SKM-1 (cell line): ENCODE results near the gene JUP.
"Not testable (repeated sequence)": the region's sequence is repeated elsewhere in the genome, so short reads cannot be mapped to it uniquely, and the experiment has no call there.

Source experiments
- DNase-seq: peaks from one replicate; lab custom pipeline; 2025; ENCODE audit not compliant: unreplicated experiment; lab: John Stamatoyannopoulos, UW

The JUP gene

GRCh38 chr17:41781404-41782110 lies 5.0 kb downstream of the JUP start:
- DNase-seq = no peak

DNA sequence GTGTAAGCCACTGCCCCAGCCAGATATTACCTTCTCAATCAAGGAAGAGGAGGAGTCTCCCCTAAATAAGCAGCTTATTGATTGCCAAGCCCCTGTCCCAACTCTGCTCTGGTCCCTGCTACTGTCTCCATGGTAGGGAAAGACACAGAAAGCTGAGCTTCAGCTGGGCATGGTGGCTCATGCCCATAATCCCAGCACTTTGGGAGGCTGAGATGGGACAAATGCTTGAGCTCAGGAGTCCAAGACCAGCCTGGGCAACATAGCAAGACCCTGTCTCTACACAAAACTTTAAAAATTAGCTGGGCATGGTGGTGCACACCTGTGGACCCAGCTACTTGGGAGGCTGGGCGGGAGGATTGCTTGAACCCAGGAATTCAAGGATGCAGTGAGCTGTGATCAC lies 6.6 kb downstream of the JUP start:
- DNase-seq = no peak

DNA sequence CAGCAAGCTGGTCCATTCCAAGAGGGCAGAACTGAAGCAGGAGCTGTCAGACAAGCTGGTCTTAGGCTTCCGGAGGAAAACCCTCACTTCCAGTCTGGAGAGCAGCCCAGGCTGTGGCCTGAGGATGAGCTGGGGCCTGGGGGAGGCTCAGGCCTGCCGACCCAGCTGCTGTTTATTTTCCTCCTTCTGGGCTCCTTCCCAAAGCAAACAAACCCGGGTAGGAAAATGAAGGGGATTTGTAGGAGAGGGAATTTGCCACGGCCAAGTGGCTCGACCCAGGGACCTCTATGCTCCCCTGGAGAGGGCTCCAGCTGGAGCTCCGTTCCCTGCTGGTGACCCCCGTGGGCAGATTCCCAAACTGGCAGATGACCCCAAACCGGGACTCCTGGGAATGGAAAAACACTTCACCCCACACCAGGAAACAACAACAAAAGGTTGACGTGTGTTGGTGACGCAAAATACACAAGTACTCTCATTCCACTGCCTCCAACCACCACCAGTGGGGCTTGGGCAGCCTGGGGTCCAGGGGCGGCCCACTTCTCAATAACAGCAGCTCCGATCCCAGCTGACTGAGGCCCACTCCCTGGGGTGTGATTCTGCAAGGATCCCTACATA lies 8.8 kb downstream of the JUP start:
- DNase-seq = no peak

GRCh38 chr17:41777157-41777573 lies 9.3 kb downstream of the JUP start:
- no peak for DNase-seq

DNA sequence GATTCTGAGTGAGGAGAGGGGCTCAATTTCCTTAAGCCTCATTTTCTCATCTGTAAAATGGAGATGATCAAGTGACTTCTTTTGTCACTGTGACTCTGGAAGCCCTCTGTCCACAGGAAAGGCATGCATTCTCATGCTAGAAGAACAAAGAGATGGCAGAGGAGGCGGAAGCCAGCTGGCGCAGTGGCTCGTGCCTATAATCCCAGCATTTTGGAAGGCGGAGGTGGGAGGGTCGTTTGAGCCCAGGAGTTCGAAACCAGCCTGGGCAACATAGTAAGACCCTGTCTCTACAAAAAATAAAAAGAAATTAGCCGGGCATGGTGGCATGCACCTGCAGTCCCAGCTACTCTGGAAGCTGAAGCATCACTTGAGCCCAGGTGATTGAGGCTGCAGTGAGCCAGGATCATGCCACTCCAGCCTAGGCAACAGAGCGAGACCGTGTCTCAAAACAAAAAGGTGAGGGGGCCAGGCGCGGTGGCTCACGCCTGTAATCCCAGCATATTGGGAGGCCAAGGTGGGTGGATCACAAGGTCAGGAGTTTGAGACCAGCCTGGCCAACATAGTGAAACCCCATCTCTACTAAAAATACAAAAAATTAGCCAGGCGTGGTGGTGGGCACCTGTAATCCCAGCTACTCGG lies 10.1 kb downstream of the JUP start:
- DNase-seq = not testable (repeated sequence)

DNA sequence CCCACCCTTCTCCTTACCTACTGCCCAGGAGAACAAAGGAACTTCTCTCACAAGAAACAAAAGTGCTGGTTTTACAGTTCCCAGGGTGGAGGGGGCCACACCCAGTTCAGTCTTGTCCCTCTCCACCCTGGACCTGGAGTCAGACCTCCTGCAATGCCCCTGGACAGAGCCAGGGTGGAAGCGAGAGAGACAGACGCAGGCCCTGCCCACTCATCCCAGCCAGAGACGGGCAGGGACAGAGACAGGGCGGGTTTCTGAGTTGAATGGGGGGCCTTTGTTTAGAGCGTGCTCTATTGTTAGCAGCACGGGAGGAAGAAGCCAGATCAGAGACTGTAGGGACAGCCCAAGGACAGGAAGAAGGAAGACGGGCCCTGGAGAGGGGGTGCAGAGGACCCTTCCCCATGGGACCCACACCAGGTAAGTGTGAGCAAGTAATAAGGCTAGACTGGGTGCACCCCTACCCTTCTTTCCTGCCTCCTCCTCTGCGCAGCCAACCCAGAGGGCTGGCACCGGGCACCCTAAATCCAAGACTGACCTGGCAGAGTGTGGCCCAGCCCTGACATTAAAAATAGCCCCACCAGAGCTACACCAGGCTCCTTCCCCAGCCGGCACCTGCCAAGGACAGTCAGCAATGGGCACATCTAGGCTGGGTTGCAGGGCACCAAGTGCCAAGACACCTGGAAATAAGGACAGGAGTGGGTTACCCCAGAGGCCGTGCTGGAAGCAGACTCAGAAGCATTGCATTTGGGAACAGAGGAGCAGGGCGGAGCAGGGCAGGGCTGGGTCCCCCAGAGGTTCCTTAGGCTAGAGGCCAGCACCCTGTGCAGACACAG lies 10.9 kb downstream of the JUP start:
- DNase-seq = no peak

- DNase-seq = no peak
These were observed 12.7 kb downstream of the JUP start for GRCh38 chr17:41773731-41774193.

DNA sequence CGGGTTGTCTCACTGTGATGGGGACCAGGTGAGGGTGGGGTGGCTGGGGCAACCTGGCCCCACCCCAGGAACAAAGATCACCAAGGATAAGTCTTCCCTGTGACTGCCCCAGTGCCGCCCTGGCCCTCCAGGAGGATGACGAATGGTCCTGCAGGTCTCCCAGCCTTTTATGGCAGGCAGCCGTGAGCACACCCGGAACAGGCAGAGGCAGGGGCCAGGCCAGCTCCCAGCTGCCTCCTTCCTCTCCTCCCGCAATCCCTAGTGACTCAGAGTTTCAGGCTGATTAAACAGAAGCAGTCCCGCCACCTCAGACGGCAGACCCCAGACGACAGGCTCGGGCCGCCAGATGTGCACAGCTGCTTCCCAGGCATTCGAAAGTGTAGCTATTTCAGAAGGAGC lies 13.3 kb downstream of the JUP start:
- no peak for DNase-seq

GRCh38 chr17:41772586-41773189 lies 13.8 kb downstream of the JUP start:
- no peak for DNase-seq

DNA sequence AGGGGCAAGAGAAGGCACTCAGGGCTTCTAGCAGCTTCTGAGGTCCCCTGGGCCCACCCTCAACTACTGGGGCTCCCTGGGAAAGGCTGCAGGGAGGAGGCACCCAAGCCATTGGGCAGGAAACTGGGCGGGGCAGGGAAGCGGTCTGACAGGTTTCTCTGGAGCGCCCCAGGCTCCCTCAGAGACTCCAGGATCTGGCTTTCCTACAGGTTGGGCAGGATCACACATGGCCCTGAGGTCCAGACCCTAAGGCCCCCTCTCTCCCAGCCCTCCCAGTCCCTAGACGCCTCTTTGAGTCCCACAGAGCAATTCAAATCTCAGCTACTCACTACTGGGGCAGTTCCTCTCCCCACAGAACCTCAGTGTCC lies 14.3 kb downstream of the JUP start:
- no peak for DNase-seq

GRCh38 chr17:41771389-41772206 lies 14.9 kb downstream of the JUP start:
- DNase-seq = no peak

GRCh38 chr17:41769985-41770384 lies 16.5 kb downstream of the JUP start:
- DNase-seq = no peak

GRCh38 chr17:41769346-41769862 lies 17.1 kb downstream of the JUP start:
- no peak for DNase-seq

GRCh38 chr17:41768682-41769288 lies 17.7 kb downstream of the JUP start:
- DNase-seq = no peak

DNA sequence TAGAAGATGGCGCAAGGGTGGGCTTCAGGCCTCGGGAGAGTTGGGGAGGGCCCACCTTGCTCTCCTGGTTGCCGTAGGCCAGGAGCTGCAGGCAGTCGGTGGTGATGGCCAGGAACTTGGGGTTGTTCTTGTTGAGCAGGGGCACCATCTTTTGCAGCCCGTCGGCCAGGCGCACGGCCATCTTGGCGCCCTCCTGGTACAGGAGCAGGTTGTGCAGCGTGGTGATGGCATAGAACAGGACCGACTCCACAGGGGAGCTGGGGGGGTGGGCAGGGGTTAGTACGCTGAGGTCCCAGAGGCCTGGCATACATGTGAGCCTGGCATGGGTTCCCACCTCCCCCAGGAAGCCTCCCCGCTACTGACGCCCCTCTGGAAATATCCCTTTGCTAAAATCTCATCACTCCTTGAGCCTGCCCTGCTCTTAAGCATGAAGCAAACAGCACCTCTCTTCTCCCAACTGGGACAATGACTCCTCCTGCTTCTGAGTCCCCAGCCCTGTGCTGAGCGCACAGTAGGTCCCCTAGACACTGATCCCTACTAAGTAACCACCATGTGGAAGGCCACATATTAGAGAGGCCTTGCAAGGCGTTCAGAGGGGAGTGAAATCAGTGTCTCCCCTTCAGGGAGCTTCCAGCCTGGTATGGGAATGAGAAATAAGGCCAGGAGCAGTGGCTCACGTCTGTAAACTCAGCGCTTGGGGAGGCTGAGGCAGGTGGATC lies 19.0 kb downstream of the JUP start:
- DNase-seq = no peak

GRCh38 chr17:41766135-41766534 lies 20.4 kb downstream of the JUP start:
- DNase-seq = no peak

DNA sequence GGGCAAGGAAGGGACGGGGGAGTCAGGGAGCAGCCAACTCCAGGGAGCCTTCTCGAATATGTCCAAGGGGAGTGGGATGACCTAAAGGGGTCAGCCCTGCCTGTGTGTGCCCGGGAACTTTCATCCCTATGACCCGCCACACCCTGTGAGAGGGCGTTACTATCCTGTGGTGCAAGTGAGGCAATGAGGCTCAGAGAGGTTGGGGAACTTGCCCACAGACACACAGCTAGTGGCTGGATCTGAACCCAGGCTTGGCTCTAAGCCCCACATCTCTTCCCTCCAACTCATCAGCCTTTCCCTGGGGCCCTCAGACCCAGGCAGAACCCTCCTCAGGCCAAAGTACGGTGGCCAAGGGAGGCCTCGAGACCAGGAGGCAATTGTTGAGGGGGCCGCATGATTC lies 23.2 kb downstream of the JUP start:
- DNase-seq = no peak

DNA sequence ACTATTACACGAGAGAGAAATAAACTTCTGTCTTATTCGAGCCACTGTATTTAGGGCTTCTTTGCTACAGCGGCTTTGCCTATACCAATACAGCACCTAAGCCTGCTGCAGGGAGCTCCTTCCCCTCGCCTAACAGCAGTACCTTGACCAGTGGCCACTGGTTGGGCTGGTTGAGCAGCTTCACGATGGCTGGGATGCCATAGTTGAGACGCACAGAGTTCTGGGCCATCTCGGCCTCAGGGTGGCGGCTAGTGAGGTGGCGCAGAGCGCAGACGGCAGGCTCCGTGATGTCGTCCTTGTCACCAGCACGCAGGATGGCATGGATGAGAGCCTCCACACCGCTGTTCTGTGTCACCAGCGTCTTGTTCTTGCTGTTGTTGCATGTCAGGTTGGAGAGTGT lies 23.7 kb downstream of the JUP start:
- no peak for DNase-seq

DNA sequence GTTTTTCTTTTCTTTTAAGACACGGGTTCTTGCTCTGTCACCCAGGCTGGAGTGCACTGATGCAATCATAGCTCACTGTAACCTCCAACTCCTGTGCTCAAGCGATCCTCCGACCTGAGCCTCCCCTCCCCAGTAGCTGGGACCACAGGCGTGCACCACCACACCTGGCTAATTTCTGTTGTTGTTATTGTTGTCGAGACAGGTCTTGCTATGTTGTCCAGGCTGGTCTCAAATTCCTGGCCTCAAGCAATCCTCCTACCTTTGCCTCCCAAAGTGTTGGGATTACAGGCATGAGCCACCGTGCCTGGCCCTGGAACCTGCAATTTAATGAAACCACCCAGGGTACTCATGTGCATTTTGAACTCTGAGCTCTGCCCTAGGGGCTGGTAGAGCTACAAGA lies 24.1 kb downstream of the JUP start:
- DNase-seq = no peak
